Ovary (tissue), 3 donors: ENCODE measurements around the gene RGS6.

ENCODE experiments used
- EP300 ChIP-seq: sonication (generic); formaldehyde crosslinking; IDR thresholded peaks from one replicate; pipeline ENCODE4 v1.6.1; 2017; ENCODE audit warnings: antibody characterized with exemption
- POLR2A ChIP-seq: fragments of 450-650 bp; IDR thresholded peaks from one replicate; pipeline ENCODE4 v1.6.1; 2017; ENCODE audit warnings: antibody characterized with exemption, mild to moderate bottlenecking, moderate library complexity
- TF ChIP-seq, protein P1 (sequence below), 3 donors: fragments of 450-650 bp in 2 of 3; fragments of 200-600 bp in 1 of 3; IDR thresholded peaks; one replicate each; pipeline versions ENCODE4 v1.5.1 to v1.8.0; 2016 to 2022; ENCODE audit warnings: antibody characterized with exemption in 3 of 3, mild to moderate bottlenecking in 1 of 3
- donor health status: DM: no; HTN: no; CAD: no.

DNA sequence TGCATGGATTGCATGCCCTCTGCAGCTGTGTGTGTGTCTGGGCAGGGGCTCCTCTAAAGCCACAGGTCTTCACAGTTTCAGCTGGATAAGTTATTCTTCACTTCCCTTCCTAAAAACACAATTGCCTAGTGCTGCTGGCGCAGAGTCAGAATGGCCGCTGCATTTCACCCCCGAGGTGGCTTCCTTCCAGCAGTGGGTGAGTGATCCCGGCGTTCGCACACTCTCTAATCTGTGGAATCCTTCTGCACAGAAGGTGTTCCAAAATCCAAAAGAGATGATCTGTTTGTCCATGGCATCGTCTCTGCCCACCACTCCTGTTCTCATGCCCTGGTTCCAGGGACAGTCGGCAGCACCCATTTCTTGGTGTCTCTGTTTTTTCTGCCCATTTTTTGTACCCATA lies 620.9 kb downstream of the RGS6 start:
- TF ChIP-seq, protein P1, sequence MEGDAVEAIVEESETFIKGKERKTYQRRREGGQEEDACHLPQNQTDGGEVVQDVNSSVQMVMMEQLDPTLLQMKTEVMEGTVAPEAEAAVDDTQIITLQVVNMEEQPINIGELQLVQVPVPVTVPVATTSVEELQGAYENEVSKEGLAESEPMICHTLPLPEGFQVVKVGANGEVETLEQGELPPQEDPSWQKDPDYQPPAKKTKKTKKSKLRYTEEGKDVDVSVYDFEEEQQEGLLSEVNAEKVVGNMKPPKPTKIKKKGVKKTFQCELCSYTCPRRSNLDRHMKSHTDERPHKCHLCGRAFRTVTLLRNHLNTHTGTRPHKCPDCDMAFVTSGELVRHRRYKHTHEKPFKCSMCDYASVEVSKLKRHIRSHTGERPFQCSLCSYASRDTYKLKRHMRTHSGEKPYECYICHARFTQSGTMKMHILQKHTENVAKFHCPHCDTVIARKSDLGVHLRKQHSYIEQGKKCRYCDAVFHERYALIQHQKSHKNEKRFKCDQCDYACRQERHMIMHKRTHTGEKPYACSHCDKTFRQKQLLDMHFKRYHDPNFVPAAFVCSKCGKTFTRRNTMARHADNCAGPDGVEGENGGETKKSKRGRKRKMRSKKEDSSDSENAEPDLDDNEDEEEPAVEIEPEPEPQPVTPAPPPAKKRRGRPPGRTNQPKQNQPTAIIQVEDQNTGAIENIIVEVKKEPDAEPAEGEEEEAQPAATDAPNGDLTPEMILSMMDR (IDR thresholded peaks at IDR 0.05): no peak
- TF ChIP-seq EP300 (no peak), POLR2A (no peak)
